Glomerular visceral epithelial cell (primary cell): ENCODE measurements around the gene MTUS2.

Experiments
- DNase-seq: peaks from one replicate; pipeline ENCODE4 v3.0.0-alpha.2; 2016; ENCODE audit errors: extremely low spot score

MTUS2 gene

GRCh38 chr13:29239653-29240525 lies 419.8 kb downstream of the MTUS2 start:
- DNase-seq = no peak

- DNase-seq = no peak
Observed at GRCh38 chr13:29254626-29255370, 434.7 kb downstream of the MTUS2 start.

GRCh38 chr13:29255567-29255966 lies 435.4 kb downstream of the MTUS2 start:
- DNase-seq = no peak

- no peak for DNase-seq
Observed at GRCh38 chr13:29260684-29261083, 440.5 kb downstream of the MTUS2 start.

GRCh38 chr13:29266261-29266660 lies 446.1 kb downstream of the MTUS2 start:
- DNase-seq = no peak

- DNase-seq = no peak
Observed at GRCh38 chr13:29266756-29267733, 446.9 kb downstream of the MTUS2 start.

- no peak for DNase-seq
Observed at GRCh38 chr13:29270271-29270985, 450.3 kb downstream of the MTUS2 start.

GRCh38 chr13:29271606-29272005 lies 451.5 kb downstream of the MTUS2 start:
- no peak for DNase-seq

- DNase-seq = no peak
Observed at GRCh38 chr13:29279356-29280254, 459.5 kb downstream of the MTUS2 start.

GRCh38 chr13:29281932-29282495 lies 461.9 kb downstream of the MTUS2 start:
- DNase-seq = no peak

GRCh38 chr13:29284726-29285125 lies 464.6 kb downstream of the MTUS2 start:
- DNase-seq = no peak

GRCh38 chr13:29287237-29287636 lies 467.1 kb downstream of the MTUS2 start:
- DNase-seq = no peak

- DNase-seq = no peak
Observed at GRCh38 chr13:29292045-29292444, 471.9 kb downstream of the MTUS2 start.

GRCh38 chr13:29294821-29295220 lies 474.7 kb downstream of the MTUS2 start:
- DNase-seq = no peak

- DNase-seq = no peak
Observed at GRCh38 chr13:29301027-29301426, 480.9 kb downstream of the MTUS2 start.

GRCh38 chr13:29304148-29304547 lies 484.0 kb downstream of the MTUS2 start:
- DNase-seq = no peak

- DNase-seq = no peak
Observed at GRCh38 chr13:29310806-29311205, 490.7 kb downstream of the MTUS2 start.

- DNase-seq = no peak
Observed at GRCh38 chr13:29315847-29316246, 495.7 kb downstream of the MTUS2 start.

GRCh38 chr13:29317828-29318227 lies 497.7 kb downstream of the MTUS2 start:
- no peak for DNase-seq

- DNase-seq = no peak
Observed at GRCh38 chr13:29318741-29319140, 498.6 kb downstream of the MTUS2 start.
